HepG2 (cell line): ENCODE measurements around the gene SKP1. TPM values are rescaled to one million over a fixed set of nuclear protein-coding genes. Genes with fewer than 3 reads are reported as not detected.

Experiments used
- ATAC-seq: fragments of 200-7000 bp; cut with Tn5 transposase; 3 replicates; pipeline ENCODE4 v1.9.1; 2020; ENCODE audit warnings: mild to moderate bottlenecking, moderate library complexity
- BruUV-seq: library from RNA; stranded (reverse); fragments of 400-500 nt; replicated peaks from 2 replicates; lab custom pipeline; 2021; lab: Mats Ljungman, UMichigan
- CTCF ChIA-PET: fragments of 300-600 bp; formaldehyde crosslinking; extraction: SDS; loops from one replicate; lab custom pipeline; 2021; ENCODE audit warnings: low total read pairs, inconsistent platforms, low intra/inter-chr PET ratio; lab: Yijun Ruan, JAX
- POLR2A ChIA-PET: fragments of 350-600 bp; sonication (Branson Sonifier 250); formaldehyde crosslinking; loops from one replicate; lab custom pipeline; 2020; ENCODE audit warnings: antibody characterized with exemption, inconsistent platforms; lab: Yijun Ruan, JAX
- DNase-seq: peaks from one replicate; pipeline ENCODE4 v3.0.0-alpha.2; 2015; ENCODE audit warnings: low spot score
- FAIRE-seq: peaks from 3 replicates; lab custom pipeline; 2011; peaks lifted over from hg19 to GRCh38; lab: Jason Lieb, UNC
- H2AFZ ChIP-seq: one replicate; pipeline ENCODE4 v1.6.1; 2011; ENCODE audit warnings: low read length, inconsistent platforms
- H3K27ac ChIP-seq: fragments of 300-600 bp; 3 replicates; pipeline ENCODE4 v1.8.0; 2011; ENCODE audit warnings: mixed run types, mild to moderate bottlenecking, mixed read lengths, low read length, inconsistent platforms; ENCODE audit not compliant: insufficient read depth; ENCODE audit errors: extremely low read length
- H3K27me3 ChIP-seq, 2 experiments: fragments of 200-600 bp in 1 of 2; 2 replicates in 1 of 2; 3 replicates in 1 of 2; pipeline versions ENCODE4 v1.6.0 to v1.8.0; 2011; ENCODE audit warnings: low read length in 2 of 2, mild to moderate bottlenecking in 2 of 2, moderate library complexity in 2 of 2, inconsistent platforms in 1 of 2; ENCODE audit not compliant: insufficient read depth in 2 of 2, control insufficient read depth in 1 of 2
- H3K36me3 ChIP-seq, 2 experiments: fragments of 200-600 bp in 1 of 2; replicated peaks in 1 of 2; 2 replicates in 1 of 2; 3 replicates in 1 of 2; pipeline versions ENCODE4 v1.5.1 to v1.8.0; 2011; ENCODE audit warnings: low read length in 2 of 2, inconsistent platforms in 1 of 2; ENCODE audit not compliant: insufficient read depth in 2 of 2, control insufficient read depth in 1 of 2
- H3K4me1 ChIP-seq: 2 replicates; pipeline ENCODE4 v1.5.1; 2012; ENCODE audit warnings: low read length, inconsistent platforms; ENCODE audit not compliant: insufficient read depth
- H3K4me2 ChIP-seq: 2 replicates; pipeline ENCODE4 v1.6.0; 2011; ENCODE audit warnings: low read depth, low read length, inconsistent platforms
- H3K4me3 ChIP-seq, 3 experiments: fragments of 200-600 bp in 1 of 3; sonication (generic), shearing (Covaris generic) in 1 of 3; replicated peaks in 1 of 3; 2 replicates each; pipeline ENCODE4 v1.5.1; 2011 to 2016; ENCODE audit warnings: low read length in 3 of 3, inconsistent platforms in 2 of 3, low read depth in 2 of 3, mild to moderate bottlenecking in 2 of 3, control low read depth in 1 of 3, mixed read lengths in 1 of 3; ENCODE audit not compliant: insufficient read depth in 1 of 3
- H3K79me2 ChIP-seq: one replicate; pipeline ENCODE4 v1.6.1; 2011; ENCODE audit warnings: low read length, inconsistent platforms; ENCODE audit not compliant: insufficient read depth
- H3K9ac ChIP-seq: 2 replicates; pipeline ENCODE4 v1.6.0; 2011; ENCODE audit warnings: mild to moderate bottlenecking, low read depth, low read length, inconsistent platforms; ENCODE audit not compliant: insufficient read depth
- H3K9me3 ChIP-seq: 2 replicates; pipeline ENCODE4 v1.5.1; 2012; ENCODE audit warnings: mild to moderate bottlenecking, low read length
- H4K20me1 ChIP-seq: 2 replicates; pipeline ENCODE4 v1.6.0; 2011; ENCODE audit warnings: inconsistent platforms, mild to moderate bottlenecking, low read length, moderate library complexity; ENCODE audit not compliant: insufficient read depth
- EP300 ChIP-seq, 3 experiments: sonication (generic) in 1 of 3; formaldehyde crosslinking in 1 of 3; IDR thresholded peaks; 2 replicates each; pipeline versions ENCODE4 v1.5.1 to v1.6.1; 2011 to 2020; ENCODE audit warnings: low read depth in 2 of 3, low read length in 2 of 3, borderline replicate concordance in 1 of 3, improper control_type of control experiment in 1 of 3, mild to moderate bottlenecking in 1 of 3, missing genetic modification reagents in 1 of 3, moderate library complexity in 1 of 3
- HNF4A ChIP-seq: sonication (generic); formaldehyde crosslinking; IDR thresholded peaks from 2 replicates; pipeline ENCODE4 v1.4.0; 2020; ENCODE audit warnings: missing genetic modification reagents
- MED8 ChIP-seq: sonication (generic); formaldehyde crosslinking; IDR thresholded peaks from 2 replicates; pipeline ENCODE4 v1.8.1; 2023; ENCODE audit warnings: mild to moderate bottlenecking, missing genetic modification reagents; ENCODE audit not compliant: insufficient replicate concordance
- ZNF605 ChIP-seq: sonication (generic); formaldehyde crosslinking; IDR thresholded peaks from 2 replicates; pipeline ENCODE4 v1.8.0; 2022; ENCODE audit warnings: mild to moderate bottlenecking, missing genetic modification reagents
- WGBS: methylation state at CpG from one replicate; pipeline ENCODE4 v1.1.6; 2017; ENCODE audit warnings: low lambda C conversion rate; 5-methylcytosine and 5-hydroxymethylcytosine counted together
- in situ Hi-C: cut with HindIII; loops from 2 replicates; pipeline ENCODE4 v1.10.0; 2017; ENCODE audit warnings: low pct_unique_long_range_greater_than_20kb; ENCODE audit not compliant: extremely low pct_ligation_motif_present
- intact Hi-C: fragments of 100-400 bp; cut with micrococcal nuclease; formaldehyde crosslinking; loops from one replicate; pipeline ENCODE4 v1.10.0; 2022; ENCODE audit not compliant: unreplicated experiment
- polyA plus RNA-seq, 8 experiments: library from polyadenylated mRNA; depleted of rRNA in 3 of 8; stranded (reverse) in 7 of 8; unstranded in 1 of 8; fragments of >200 nt; fragmentation: Illumina TruSeq in 4 of 8; extraction: Trizol in 4 of 8; gene quantifications; 2 replicates each; pipeline versions ENCODE4 v1.2.1 to v1.2.3, GENCODE V29; 2011 to 2016; ENCODE audit warnings: low read depth in 4 of 8, missing spikeins in 1 of 8, mixed read lengths in 1 of 8; ENCODE audit not compliant: insufficient read depth in 1 of 8
- total RNA-seq, 5 experiments: library from RNA; depleted of rRNA; stranded (reverse); fragments of >200 nt; fragmentation: Illumina TruSeq; extraction: Trizol; gene quantifications; 2 replicates each; pipeline ENCODE4 v1.2.3, GENCODE V29; 2016; ENCODE audit warnings: low read depth in 1 of 5
- TF ChIP-seq, protein P1 (sequence below): sonication (generic); formaldehyde crosslinking; IDR thresholded peaks from 2 replicates; pipeline ENCODE4 v1.5.1; 2020; ENCODE audit warnings: missing genetic modification reagents, mild to moderate bottlenecking, borderline replicate concordance
- TF ChIP-seq, protein P2 (sequence below): sonication (generic); formaldehyde crosslinking; IDR thresholded peaks from one replicate; pipeline ENCODE4 v1.5.1; 2020; ENCODE audit warnings: mild to moderate bottlenecking, missing genetic modification reagents; ENCODE audit errors: not compliant biosample characterization
- TF ChIP-seq, protein P3 (sequence below): IDR thresholded peaks from 2 replicates; pipeline ENCODE4 v1.6.1; 2016; ENCODE audit warnings: missing compliant biosample characterization, missing genetic modification reagents, borderline replicate concordance

The SKP1 gene
- total and polyA plus RNA-seq, 2 of the 13 experiments (the other 11 are each of a cell fraction or from before 2014, with no cell fraction given), result 134 to 340 TPM

DNA sequence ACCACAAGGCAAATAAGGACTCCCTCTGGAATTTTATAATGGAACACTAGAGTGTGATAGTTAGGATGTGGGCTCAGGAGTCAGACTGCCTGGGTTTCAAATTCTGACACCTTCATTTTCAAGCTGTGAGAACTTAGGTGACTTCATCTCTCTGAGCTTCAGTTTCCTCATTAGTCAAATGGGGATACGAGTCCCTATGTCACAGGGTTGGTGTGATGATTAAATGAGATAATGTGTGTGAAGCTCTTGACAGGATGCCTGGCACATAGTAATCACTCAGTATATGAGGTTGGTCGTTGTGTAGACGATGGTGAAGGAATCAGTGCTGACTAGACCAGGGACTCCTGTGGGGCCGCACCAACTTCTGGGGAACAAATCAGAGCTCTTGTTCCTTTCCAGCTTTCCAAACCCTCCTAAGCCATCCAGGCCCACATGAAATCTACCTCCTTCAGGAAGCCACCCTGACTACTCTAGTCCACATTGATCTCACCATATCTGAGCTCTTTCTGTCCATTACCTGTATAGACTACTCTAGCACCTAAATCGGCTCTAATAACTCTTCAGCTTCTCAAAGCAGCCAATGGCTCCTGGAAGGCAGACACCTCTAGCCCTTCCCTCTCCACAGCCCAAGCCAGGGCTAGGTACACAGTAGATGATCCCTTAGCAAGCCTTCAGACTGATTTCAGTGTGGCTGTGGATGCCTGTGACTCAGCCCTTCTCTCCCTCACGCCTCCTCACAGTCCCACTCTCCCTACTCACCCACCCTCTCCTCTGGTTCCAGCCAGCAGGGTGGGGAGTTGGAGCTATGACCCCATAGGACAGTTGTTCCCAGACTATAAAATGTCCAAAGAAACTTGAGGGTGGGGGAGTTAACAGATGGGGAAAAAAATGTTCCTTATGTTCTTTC lies 64.8 kb downstream of the SKP1 start:
- 44% methylated on average over 6 of the region's 6 CpGs for WGBS
- CTCF ChIA-PET, result no interaction called here
- TF ChIP-seq, protein P1, sequence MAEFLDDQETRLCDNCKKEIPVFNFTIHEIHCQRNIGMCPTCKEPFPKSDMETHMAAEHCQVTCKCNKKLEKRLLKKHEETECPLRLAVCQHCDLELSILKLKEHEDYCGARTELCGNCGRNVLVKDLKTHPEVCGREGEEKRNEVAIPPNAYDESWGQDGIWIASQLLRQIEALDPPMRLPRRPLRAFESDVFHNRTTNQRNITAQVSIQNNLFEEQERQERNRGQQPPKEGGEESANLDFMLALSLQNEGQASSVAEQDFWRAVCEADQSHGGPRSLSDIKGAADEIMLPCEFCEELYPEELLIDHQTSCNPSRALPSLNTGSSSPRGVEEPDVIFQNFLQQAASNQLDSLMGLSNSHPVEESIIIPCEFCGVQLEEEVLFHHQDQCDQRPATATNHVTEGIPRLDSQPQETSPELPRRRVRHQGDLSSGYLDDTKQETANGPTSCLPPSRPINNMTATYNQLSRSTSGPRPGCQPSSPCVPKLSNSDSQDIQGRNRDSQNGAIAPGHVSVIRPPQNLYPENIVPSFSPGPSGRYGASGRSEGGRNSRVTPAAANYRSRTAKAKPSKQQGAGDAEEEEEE (CRISPR knock-in tag), result no peak
- no peak for TF ChIP-seq ZNF605 (CRISPR knock-in tag)
- TF ChIP-seq, protein P2, sequence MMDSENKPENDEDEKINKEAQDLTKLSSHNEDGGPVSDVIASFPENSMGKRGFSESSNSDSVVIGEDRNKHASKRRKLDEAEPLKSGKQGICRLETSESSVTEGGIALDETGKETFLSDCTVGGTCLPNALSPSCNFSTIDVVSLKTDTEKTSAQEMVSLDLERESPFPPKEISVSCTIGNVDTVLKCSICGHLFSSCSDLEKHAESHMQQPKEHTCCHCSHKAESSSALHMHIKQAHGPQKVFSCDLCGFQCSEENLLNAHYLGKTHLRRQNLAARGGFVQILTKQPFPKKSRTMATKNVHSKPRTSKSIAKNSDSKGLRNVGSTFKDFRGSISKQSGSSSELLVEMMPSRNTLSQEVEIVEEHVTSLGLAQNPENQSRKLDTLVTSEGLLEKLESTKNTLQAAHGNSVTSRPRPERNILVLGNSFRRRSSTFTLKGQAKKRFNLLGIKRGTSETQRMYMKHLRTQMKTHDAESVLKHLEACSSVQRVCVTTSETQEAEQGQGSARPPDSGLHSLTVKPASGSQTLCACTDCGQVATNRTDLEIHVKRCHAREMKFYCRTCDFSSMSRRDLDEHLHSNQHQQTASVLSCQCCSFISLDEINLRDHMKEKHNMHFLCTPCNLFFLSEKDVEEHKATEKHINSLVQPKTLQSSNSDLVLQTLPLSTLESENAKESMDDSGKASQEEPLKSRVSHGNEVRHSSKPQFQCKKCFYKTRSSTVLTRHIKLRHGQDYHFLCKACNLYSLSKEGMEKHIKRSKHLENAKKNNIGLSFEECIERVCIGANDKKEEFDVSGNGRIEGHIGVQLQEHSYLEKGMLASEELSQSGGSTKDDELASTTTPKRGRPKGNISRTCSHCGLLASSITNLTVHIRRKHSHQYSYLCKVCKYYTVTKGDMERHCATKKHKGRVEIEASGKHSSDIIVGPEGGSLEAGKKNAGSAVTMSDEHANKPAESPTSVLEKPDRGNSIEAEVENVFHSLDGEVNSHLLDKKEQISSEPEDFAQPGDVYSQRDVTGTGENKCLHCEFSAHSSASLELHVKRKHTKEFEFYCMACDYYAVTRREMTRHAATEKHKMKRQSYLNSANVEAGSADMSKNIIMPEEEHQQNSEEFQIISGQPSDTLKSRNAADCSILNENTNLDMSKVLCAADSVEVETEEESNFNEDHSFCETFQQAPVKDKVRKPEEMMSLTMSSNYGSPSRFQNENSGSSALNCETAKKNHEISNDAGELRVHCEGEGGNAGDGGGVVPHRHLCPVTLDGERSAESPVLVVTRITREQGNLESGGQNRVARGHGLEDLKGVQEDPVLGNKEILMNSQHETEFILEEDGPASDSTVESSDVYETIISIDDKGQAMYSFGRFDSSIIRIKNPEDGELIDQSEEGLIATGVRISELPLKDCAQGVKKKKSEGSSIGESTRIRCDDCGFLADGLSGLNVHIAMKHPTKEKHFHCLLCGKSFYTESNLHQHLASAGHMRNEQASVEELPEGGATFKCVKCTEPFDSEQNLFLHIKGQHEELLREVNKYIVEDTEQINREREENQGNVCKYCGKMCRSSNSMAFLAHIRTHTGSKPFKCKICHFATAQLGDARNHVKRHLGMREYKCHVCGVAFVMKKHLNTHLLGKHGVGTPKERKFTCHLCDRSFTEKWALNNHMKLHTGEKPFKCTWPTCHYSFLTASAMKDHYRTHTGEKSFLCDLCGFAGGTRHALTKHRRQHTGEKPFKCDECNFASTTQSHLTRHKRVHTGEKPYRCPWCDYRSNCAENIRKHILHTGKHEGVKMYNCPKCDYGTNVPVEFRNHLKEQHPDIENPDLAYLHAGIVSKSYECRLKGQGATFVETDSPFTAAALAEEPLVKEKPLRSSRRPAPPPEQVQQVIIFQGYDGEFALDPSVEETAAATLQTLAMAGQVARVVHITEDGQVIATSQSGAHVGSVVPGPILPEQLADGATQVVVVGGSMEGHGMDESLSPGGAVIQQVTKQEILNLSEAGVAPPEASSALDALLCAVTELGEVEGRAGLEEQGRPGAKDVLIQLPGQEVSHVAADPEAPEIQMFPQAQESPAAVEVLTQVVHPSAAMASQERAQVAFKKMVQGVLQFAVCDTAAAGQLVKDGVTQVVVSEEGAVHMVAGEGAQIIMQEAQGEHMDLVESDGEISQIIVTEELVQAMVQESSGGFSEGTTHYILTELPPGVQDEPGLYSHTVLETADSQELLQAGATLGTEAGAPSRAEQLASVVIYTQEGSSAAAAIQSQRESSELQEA, result no peak
- TF ChIP-seq MED8 (CRISPR knock-in tag), result no peak
- TF ChIP-seq EP300 (IDR thresholded peaks at IDR 0.05; ENCODE audit: low read depth in 2 of 2, low read length in 2 of 2), result no peak
- no peak for TF ChIP-seq EP300 (CRISPR knock-in tag; IDR thresholded peaks at IDR 0.05; ENCODE audit: borderline replicate concordance)
- TF ChIP-seq HNF4A (CRISPR knock-in tag), result no peak
- TF ChIP-seq, protein P3, sequence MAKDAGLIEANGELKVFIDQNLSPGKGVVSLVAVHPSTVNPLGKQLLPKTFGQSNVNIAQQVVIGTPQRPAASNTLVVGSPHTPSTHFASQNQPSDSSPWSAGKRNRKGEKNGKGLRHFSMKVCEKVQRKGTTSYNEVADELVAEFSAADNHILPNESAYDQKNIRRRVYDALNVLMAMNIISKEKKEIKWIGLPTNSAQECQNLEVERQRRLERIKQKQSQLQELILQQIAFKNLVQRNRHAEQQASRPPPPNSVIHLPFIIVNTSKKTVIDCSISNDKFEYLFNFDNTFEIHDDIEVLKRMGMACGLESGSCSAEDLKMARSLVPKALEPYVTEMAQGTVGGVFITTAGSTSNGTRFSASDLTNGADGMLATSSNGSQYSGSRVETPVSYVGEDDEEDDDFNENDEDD, result no peak

More for the DNA sequence above, 64.8 kb downstream of the SKP1 start:
- Histone ChIP-seq H4K20me1 (no peaks in the 10 kb centered on the region), H2AFZ (no peak overlapping the region), H3K4me3 (no peak overlapping the region), H3K4me2 (no peak overlapping the region), H3K27me3 (peaks cover 6 to 28% of the 10 kb centered on the region in 2 experiments; a peak in 3 of 5 replicates), H3K9me3 (no peaks in the 10 kb centered on the region), H3K9ac (no peak overlapping the region), H3K27ac (no peak overlapping the region), H3K36me3 (peaks cover 3 to 4% of the 10 kb centered on the region in 2 experiments; a peak in 2 of 5 replicates), H3K79me2 (peaks cover 2% of the 10 kb centered on the region), H3K4me1 (peaks cover 62% of the 10 kb centered on the region)
- FAIRE-seq, result no peak
- ATAC-seq, result peak; percentile 21
- BruUV-seq, result no TSS peak
- no peak for DNase-seq
- POLR2A ChIA-PET, result interaction anchor here (0.6 to 2.7 kb wide), 6 partner anchors 12 to 353 kb away, joined by 3 to 28 read pairs (median 3); no protein-coding TSS in a partner anchor
- intact Hi-C loops (no loop called here), in situ Hi-C loops (no loop called here)
